Activated CD4-positive, CD25-positive, alpha-beta regulatory T cell treated with anti-CD3 and anti-CD28 coated beads, Interleukin-2, amount 50 U/mL, for 72 hours (primary cell): ENCODE measurements around the gene PDAP1.
A peak's percentile ranks its signal among the peaks of the same experiment; 100 is the strongest.
"Not testable (repeated sequence)": the region's sequence is repeated elsewhere in the genome, so short reads cannot be mapped to it uniquely, and the experiment has no call there.

Experiments used
- DNase-seq: peaks from one replicate; pipeline ENCODE4 v3.0.0; 2021

PDAP1 gene

GRCh38 chr7:99374111-99375064 lies 34.0 kb downstream of the PDAP1 start, which contains the start of gene ARPC1B:
Gene ARPC1B, plus strand, starts transcription at chr7:99374730. Its CDS starts 10,985 bp downstream, at chr7:99385715.
- DNase-seq: peak; percentile 81

GRCh38 chr7:99373091-99374066 lies 35.0 kb downstream of the PDAP1 start:
- DNase-seq: no peak

GRCh38 chr7:99372275-99373090 lies 35.9 kb downstream of the PDAP1 start:
- no peak for DNase-seq

- DNase-seq: no peak
These were observed 36.9 kb downstream of the PDAP1 start for GRCh38 chr7:99371376-99371920.

GRCh38 chr7:99369767-99370391 lies 38.5 kb downstream of the PDAP1 start:
- no peak for DNase-seq

GRCh38 chr7:99368750-99369389 lies 39.5 kb downstream of the PDAP1 start:
- DNase-seq: no peak

- no peak for DNase-seq
These were observed 41.8 kb downstream of the PDAP1 start for GRCh38 chr7:99366646-99367045.

GRCh38 chr7:99365318-99366141 lies 42.9 kb downstream of the PDAP1 start:
- no peak for DNase-seq

- no peak for DNase-seq
These were observed 45.1 kb downstream of the PDAP1 start for GRCh38 chr7:99363286-99363685.

- DNase-seq: no peak
These were observed 45.6 kb downstream of the PDAP1 start for GRCh38 chr7:99362801-99363200.

- no peak for DNase-seq
These were observed 48.8 kb downstream of the PDAP1 start for GRCh38 chr7:99359465-99360154.

GRCh38 chr7:99358521-99358920 lies 49.9 kb downstream of the PDAP1 start:
- not testable (repeated sequence) for DNase-seq

GRCh38 chr7:99357701-99358490 lies 50.5 kb downstream of the PDAP1 start:
- DNase-seq: no peak

- no peak for DNase-seq
These were observed 53.3 kb downstream of the PDAP1 start for GRCh38 chr7:99355098-99355497.

- DNase-seq: no peak
These were observed 56.1 kb downstream of the PDAP1 start for GRCh38 chr7:99352247-99352646.

GRCh38 chr7:99350641-99351040 lies 57.8 kb downstream of the PDAP1 start:
- DNase-seq: not testable (repeated sequence)
